ENCODE results near the gene TUSC2.

TUSC2 gene, protein sequence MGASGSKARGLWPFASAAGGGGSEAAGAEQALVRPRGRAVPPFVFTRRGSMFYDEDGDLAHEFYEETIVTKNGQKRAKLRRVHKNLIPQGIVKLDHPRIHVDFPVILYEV

GRCh38 chr3:50327943-50328691 lies at the start of gene TUSC2:
Gene TUSC2, minus strand, starts transcription at chr3:50328223. Its CDS starts 124 bp downstream, at chr3:50328099.
- DNase-seq (ENCODE audit: low read depth in 2 of 2) = peak; percentile 92 to 93

GRCh38 chr3:50375258-50375931 lies 47.4 kb upstream of the TUSC2 start:
- DNase-seq (ENCODE audit: low read depth in 2 of 2) = no peak

- no peak for DNase-seq (ENCODE audit: low read depth in 2 of 2)
Observed at GRCh38 chr3:50374363-50375257, 46.6 kb upstream of the TUSC2 start.

DNA sequence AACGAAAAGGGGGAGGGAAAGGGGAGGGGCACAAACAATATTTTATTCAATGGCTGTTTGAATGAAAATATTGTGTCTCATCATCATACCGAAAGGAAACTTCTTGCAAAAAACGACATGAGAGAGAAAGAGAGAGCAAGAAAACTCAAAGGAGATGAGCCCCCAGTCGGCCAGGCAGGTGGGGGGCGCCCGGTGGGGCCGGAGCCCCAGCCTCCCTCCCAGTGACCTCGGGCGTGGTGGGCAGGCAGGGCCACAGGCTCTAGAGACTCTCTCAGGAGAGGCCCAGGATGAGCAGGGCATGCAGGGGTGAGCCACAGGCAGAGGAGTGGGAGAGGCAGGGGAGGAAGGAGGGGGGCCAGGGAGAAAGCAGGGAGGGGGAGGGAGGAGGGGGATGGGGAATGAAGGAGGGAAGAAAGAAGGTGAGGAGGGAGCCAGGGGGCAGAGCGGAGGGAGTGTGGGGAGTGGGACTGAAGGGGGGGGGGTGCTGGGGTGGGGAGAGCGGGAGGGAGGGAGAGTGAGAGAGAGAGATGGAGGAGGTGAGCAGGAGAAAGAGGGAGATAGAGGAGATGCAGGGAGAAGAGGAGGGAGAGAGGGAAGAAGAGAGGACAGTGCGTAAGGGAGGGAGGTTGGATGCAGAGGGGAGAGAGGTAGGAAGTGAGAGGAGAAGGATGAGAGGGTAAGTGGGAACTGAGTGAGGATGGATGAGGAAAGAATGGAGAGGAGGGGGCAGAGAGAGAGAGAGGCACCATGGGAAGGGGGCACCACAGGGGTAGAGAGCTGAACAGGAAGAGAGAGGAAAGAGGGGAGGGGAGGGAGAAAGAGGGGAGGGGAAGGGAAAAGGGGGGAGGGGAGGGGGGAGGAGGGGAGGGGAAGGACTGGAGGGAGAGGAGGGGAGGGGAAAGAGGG lies 45.4 kb upstream of the TUSC2 start:
- no peak for DNase-seq (ENCODE audit: low read depth in 2 of 2)

- DNase-seq (ENCODE audit: low read depth in 2 of 2) = no peak
Observed at GRCh38 chr3:50372349-50372748, 44.3 kb upstream of the TUSC2 start.

DNA sequence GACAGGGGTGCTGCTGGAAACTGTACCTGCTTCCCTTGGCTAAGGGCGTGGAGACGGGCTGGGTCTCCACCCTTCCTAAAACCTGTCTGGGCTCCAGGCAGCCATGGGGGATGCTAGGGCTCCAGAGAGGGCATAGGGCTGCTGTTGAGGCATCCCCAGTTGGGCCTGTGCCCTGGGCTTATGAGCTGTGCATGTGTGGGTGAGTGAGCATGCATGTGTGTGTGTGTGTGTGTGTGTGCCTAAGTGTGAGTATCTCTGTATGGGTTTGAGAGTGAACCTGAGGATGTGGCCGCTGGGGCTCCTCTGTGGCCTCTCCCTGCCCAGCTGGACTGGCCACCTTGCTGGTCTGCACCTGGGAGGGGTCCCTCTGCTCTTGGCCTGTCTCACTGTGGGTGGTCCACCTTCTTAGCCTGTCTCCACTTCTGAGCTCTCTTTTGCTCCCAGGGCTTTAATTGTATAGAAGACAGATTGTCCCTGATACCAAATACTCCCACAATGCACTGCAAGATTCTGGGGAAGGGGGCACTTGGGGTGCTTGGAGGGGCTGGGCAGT lies 43.2 kb upstream of the TUSC2 start:
- no peak for DNase-seq (ENCODE audit: low read depth in 2 of 2)

- DNase-seq (ENCODE audit: low read depth in 2 of 2) = no peak
Observed at GRCh38 chr3:50370594-50370993, 42.6 kb upstream of the TUSC2 start.

GRCh38 chr3:50369012-50369670 lies 41.1 kb upstream of the TUSC2 start:
- DNase-seq (ENCODE audit: low read depth in 2 of 2) = no peak

DNA sequence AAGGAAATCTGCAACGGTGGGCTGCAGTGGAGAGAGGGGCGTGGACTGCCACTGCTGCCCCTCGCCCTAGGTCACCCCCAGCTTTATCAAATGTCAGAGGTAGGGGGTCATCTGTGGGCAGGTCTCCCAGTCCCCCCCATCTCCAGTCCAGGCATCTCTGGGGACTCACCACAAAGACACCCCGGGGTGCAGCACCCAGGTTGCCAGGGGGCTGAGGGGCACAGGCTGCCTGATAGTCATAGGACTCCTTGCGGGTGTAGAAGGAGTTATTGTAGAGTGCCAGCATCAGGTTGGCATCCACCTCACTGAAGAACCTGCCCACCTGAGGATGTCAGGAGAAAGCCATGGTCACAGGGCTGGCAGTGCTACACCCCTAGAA lies 37.8 kb upstream of the TUSC2 start:
- no peak for DNase-seq (ENCODE audit: low read depth in 2 of 2)

GRCh38 chr3:50365080-50365841 lies 37.2 kb upstream of the TUSC2 start:
- DNase-seq (ENCODE audit: low read depth in 2 of 2) = peak; percentile 92 to 93

GRCh38 chr3:50364573-50365079 lies 36.6 kb upstream of the TUSC2 start:
- DNase-seq (ENCODE audit: low read depth in 2 of 2) = no peak

- no peak for DNase-seq (ENCODE audit: low read depth in 2 of 2)
Observed at GRCh38 chr3:50359760-50360110, 31.7 kb upstream of the TUSC2 start.

DNA sequence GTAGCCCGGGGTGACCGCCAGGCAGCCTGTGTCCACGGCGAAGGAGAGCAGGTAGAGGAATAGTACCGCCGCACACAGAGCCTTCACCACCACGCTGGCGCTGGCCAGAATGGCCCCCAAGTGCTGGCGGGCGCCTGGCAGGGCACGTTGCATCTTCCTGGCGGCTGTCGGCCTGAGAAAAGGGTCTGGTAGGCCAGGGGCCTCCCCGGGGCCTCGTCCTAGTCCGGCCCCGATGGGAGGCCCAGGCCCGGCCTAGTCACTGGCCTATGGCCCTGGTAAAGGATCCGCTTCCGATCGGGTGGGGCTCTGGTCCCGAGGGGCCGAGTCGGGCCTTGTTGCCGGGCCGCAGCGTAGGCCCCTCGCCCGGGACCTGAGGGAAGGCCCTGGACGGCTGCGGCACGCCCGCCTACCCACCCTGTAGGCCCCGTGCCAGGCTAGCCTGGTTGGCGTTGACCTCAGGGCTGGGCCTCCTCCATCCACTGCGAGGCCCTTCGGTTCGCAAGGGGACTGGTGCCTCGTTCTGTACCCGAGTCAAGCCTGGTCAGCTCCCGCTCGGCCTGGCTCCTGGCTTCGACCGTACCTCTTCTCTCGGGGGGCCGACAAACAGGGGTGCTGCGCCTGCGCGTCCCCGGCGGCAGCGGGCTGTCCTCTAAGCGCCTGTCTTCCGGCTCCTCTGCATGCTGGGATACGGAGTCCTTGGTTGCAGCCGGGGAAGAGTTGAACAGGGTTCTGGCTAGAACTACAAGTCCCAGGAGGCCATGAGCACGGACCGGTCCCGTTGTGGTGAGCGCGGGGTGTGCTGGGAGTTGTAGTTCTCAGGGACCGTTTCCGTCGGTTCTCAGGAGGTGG lies 31.1 kb upstream of the TUSC2 start, which contains the start of gene TMEM115:
TSS of gene TMEM115 (minus strand) at position 611 of the 849 bp plus-strand sequence. CDS start at position 153, 458 bp downstream.
- peak; percentile 93 to 94 for DNase-seq (ENCODE audit: low read depth in 2 of 2)

- no peak for DNase-seq (ENCODE audit: low read depth in 2 of 2)
Observed at GRCh38 chr3:50358355-50358910, 30.4 kb upstream of the TUSC2 start.

DNA sequence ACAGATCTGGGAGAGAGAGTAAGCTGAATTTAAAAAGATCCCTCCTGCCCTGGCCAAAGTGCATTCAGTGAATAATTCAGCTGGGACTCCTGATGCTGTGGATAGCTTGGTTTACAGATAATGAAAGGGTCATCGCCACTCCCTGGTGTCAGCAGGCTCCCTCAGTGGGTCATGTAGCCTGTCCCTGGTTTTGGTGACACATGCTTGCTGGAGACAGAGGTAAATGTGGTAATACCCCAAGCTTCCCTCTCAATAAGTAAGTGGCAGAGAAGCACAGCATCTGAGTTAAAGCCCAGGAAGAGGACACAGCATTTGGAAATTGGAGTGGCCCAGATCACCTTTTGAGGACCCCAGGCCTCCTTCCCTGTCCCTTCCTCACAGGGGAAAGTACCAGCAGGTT lies 29.5 kb upstream of the TUSC2 start:
- DNase-seq (ENCODE audit: low read depth in 2 of 2) = no peak

DNA sequence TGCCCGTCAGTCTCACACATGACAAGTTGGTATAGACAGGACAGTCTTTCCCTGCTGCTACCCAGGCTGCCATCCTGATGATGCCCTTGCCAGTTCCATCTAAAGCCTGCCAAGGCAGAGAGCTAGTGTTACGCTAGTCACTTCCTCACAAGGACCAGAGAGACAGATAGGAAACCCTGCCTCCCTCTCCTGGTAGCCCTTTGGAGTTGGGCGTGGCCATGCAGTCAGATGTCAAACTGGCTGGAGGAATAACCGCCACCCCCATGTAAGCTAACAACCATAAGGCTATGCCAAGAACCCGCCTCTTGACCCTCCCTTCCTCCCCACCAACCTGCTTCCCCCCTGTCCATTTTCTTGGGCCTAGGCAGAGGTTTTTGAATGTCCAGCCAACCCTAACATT lies 28.5 kb upstream of the TUSC2 start:
- DNase-seq (ENCODE audit: low read depth in 2 of 2) = no peak

- DNase-seq (ENCODE audit: low read depth in 2 of 2) = no peak
Observed at GRCh38 chr3:50355829-50356552, 28.0 kb upstream of the TUSC2 start.

Measured in stimulated activated CD4-positive, alpha-beta T cell treated with anti-CD3 and anti-CD28 coated beads, Interleukin-15, amount 100 ng/mL, for 48 hours (primary cell).